GM21717 (cell line): ENCODE measurements around the gene TYMP.
"Not testable (repeated sequence)": the region's sequence is repeated elsewhere in the genome, so short reads cannot be mapped to it uniquely, and the experiment has no call there.

Experiments used
- ATAC-seq: cut with Tn5 transposase; IDR thresholded peaks from one replicate; pipeline ENCODE4 v1.9.1; 2021; ENCODE audit warnings: mild to moderate bottlenecking, moderate library complexity; ENCODE audit not compliant: unreplicated experiment

Gene TYMP

GRCh38 chr22:50542416-50542927 lies 12.7 kb upstream of the TYMP start:
- peak; percentile 24 for ATAC-seq

- not testable (repeated sequence) for ATAC-seq
Measured at GRCh38 chr22:50541667-50542026, 11.8 kb upstream of the TYMP start.

GRCh38 chr22:50540381-50540780 lies 10.6 kb upstream of the TYMP start:
- no peak for ATAC-seq

- no peak for ATAC-seq
Measured at GRCh38 chr22:50537765-50538164, 8.0 kb upstream of the TYMP start.

- ATAC-seq, result no peak
Measured at GRCh38 chr22:50536226-50536625, 6.4 kb upstream of the TYMP start.

GRCh38 chr22:50535113-50535512 lies 5.3 kb upstream of the TYMP start:
- ATAC-seq, result no peak

- not testable (repeated sequence) for ATAC-seq
Measured at GRCh38 chr22:50533856-50534711, 4.3 kb upstream of the TYMP start.

GRCh38 chr22:50532824-50533796 lies 3.3 kb upstream of the TYMP start:
- ATAC-seq, result no peak

- ATAC-seq, result no peak
Measured at GRCh38 chr22:50531962-50532674, 2.3 kb upstream of the TYMP start.

- ATAC-seq, result no peak
Measured at GRCh38 chr22:50531546-50531961, 1.7 kb upstream of the TYMP start.

GRCh38 chr22:50530877-50531545 lies 1.2 kb upstream of the TYMP start:
- ATAC-seq, result no peak

GRCh38 chr22:50530580-50530876 lies 716 bp upstream of the TYMP start:
- no peak for ATAC-seq

GRCh38 chr22:50529416-50529896 lies 356 bp downstream of the TYMP start:
- ATAC-seq, result no peak

- ATAC-seq, result no peak
Measured at GRCh38 chr22:50528682-50529415, 963 bp downstream of the TYMP start.

- ATAC-seq, result no peak
Measured at GRCh38 chr22:50527921-50528681, 1.7 kb downstream of the TYMP start.

- ATAC-seq, result peak; percentile 1
Measured at GRCh38 chr22:50526834-50527801, 2.7 kb downstream of the TYMP start.

GRCh38 chr22:50526108-50526833 lies 3.5 kb downstream of the TYMP start:
- ATAC-seq, result peak; percentile 21
